ENCODE data around the gene GALE.
"Not testable (repeated sequence)": the region's sequence is repeated elsewhere in the genome, so short reads cannot be mapped to it uniquely, and the experiment has no call there.

GALE gene

DNA sequence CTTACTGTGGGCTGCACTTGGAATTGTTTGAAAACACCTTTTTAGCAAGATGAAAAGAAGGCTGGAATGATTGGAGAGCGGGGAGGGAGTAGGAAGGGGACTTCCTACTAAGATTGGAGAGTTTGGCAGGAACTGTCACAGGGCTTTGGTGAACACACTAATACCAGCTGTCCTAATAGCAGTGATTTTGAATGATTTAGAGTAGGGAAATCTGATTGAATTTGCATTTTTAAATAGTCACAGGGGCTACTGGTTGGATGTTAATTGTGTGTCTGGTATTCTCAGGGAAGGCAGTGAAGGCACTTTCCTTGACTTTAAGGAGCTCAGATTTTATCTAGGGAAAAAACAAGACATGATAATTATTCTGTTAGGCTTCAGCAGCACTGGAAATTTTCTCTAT, 27.2 kb upstream of the GALE start:
- Histone ChIP-seq H3K27ac (ENCODE audit: low read depth in 2 of 2, low read length in 2 of 2) (no peak overlapping the region), H3K9ac (ENCODE audit: low read depth in 1 of 2, low read length in 2 of 2) (no peak overlapping the region), H3K9me3 (ENCODE audit: control insufficient read depth in 2 of 2, low read length in 2 of 2) (no peaks in the 10 kb centered on the region), H3K4me1 (ENCODE audit: control insufficient read depth in 2 of 2, insufficient read depth in 2 of 2, low read length in 2 of 2) (peaks cover 3 to 10% of the 10 kb centered on the region in 2 donors), H3K4me3 (ENCODE audit: low read length in 2 of 2) (no peak overlapping the region), H3K27me3 (ENCODE audit: control insufficient read depth in 2 of 2, insufficient read depth in 2 of 2, low read length in 2 of 2) (no peaks in the 10 kb centered on the region), H3K36me3 (ENCODE audit: control insufficient read depth in 2 of 2, insufficient read depth in 2 of 2, low read length in 2 of 2) (no peaks in the 10 kb centered on the region)

DNA sequence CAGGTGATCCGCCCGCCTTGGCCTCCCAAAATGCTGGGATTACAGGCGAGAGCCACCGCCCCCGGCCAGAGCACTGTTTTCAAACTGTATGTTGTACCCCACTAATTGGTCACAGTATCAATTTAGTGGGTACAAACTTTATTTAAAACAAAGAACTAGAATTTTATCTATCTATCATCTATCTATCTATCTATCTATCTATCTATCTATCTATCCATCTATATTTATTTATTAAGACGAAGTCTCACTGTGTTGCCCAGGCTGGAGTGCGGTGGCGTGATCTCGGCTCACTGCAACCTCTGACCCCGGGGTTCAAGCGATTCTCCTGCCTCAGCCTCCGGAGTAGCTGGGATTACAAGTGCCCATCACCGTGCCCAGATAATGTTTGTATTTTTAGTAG, 26.0 kb upstream of the GALE start:
- H3K9ac ChIP-seq (ENCODE audit: low read depth in 1 of 2, low read length in 2 of 2); H3K27ac ChIP-seq (ENCODE audit: low read depth in 2 of 2, low read length in 2 of 2); H3K4me3 ChIP-seq (ENCODE audit: low read length in 2 of 2); H3K9me3 ChIP-seq (ENCODE audit: control insufficient read depth in 2 of 2, low read length in 2 of 2); H3K27me3 ChIP-seq (ENCODE audit: control insufficient read depth in 2 of 2, insufficient read depth in 2 of 2, low read length in 2 of 2); H3K36me3 ChIP-seq (ENCODE audit: control insufficient read depth in 2 of 2, insufficient read depth in 2 of 2, low read length in 2 of 2): not testable (repeated sequence)
- H3K4me1 ChIP-seq (ENCODE audit: control insufficient read depth in 2 of 2, insufficient read depth in 2 of 2, low read length in 2 of 2), result peaks cover 3 to 10% of the 10 kb centered on the region in 2 donors

DNA sequence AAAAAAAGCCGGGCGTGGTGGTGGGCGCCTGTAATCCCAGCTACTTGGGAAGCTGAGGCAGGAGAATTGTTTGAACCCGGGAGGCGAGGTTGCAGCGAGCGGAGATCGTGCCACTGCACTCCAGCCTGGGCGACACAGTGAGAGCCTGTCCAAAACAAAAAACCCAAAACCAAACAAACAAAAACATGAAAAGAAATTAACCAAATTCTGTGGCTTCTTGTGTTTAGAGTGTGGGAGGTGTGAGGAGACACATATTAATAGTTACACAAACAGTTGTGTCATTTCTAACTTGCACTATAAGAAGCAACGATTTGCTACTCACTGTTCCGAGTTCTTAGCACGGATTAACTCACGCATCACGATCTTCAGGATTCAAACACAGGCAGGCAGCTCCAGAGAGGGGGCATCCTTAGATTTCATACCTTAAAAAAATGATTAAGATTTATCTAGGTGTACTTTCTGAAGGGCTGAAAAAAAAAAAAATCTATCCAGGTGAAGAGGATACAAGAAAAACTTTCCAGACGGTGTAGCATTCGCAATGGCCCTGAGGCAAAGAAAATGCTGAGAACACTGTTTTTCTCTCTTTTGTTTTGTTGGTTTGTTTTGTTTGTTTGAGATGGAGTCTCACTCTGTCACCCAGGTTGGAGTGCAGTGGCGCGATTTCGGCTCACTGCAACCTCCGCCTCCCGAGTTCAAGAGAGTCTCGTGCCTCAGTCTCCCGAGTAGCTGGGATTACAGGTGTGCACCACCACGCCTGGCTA, 25.4 kb upstream of the GALE start:
- Histone ChIP-seq H3K36me3 (ENCODE audit: control insufficient read depth in 2 of 2, insufficient read depth in 2 of 2, low read length in 2 of 2) (no peaks in the 10 kb centered on the region), H3K4me1 (ENCODE audit: control insufficient read depth in 2 of 2, insufficient read depth in 2 of 2, low read length in 2 of 2) (peaks cover 3 to 10% of the 10 kb centered on the region in 2 donors), H3K27me3 (ENCODE audit: control insufficient read depth in 2 of 2, insufficient read depth in 2 of 2, low read length in 2 of 2) (no peaks in the 10 kb centered on the region), H3K9me3 (ENCODE audit: control insufficient read depth in 2 of 2, low read length in 2 of 2) (no peaks in the 10 kb centered on the region), H3K9ac (ENCODE audit: low read depth in 1 of 2, low read length in 2 of 2) (peak overlapping the region; percentile 63 to 99), H3K27ac (ENCODE audit: low read depth in 2 of 2, low read length in 2 of 2) (peak overlapping the region; percentile 90 to 94), H3K4me3 (ENCODE audit: low read length in 2 of 2) (peak overlapping the region; percentile 89 to 98)

DNA sequence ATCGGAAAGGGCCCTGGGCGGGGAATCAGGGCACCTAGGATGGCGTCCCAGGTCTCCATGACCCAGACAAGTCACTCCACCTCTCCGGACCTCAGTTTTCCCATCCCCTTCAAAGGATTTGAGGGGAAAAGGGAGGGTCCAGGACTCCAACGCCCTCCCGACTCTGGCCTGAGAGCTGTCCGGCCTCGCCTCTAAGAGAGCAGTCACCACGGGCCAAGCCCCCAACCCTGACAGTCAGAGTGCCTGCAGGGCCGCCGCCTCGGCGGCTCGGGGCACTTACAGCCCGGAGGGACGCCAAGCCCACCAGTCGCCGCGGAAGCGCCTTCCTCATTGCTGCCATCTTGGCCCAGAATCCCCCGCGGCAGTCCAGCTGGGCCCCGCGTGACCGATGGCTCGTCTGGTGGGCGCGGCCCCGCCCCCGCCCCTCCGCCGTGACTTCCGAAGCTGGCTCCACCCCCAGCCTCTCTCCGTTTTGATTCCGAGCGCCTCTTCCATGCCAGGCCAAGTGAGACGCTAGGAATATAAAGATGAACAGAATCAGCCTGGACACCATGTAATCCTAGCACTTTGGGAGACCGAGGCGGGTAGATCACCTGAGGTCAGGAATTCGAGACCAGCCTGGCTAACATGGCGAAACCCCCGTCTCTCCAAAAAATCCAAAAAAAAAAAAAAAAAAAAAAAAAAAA, 24.7 kb upstream of the GALE start, which contains the start of gene HMGCL:
HMGCL (minus strand) TSS at position 354 of the 686 bp plus-strand sequence; CDS start at position 340, 14 bp downstream.
- Histone ChIP-seq H3K27ac (ENCODE audit: low read depth in 2 of 2, low read length in 2 of 2) (peak within 1 kb of the TSS; percentile 90 to 94), H3K27me3 (ENCODE audit: control insufficient read depth in 2 of 2, insufficient read depth in 2 of 2, low read length in 2 of 2) (no peaks in the 10 kb centered on the region), H3K9me3 (ENCODE audit: control insufficient read depth in 2 of 2, low read length in 2 of 2) (no peaks in the 10 kb centered on the region), H3K9ac (ENCODE audit: low read depth in 1 of 2, low read length in 2 of 2) (peak within 1 kb of the TSS; percentile 99 to 100), H3K4me1 (ENCODE audit: control insufficient read depth in 2 of 2, insufficient read depth in 2 of 2, low read length in 2 of 2) (peaks cover 3 to 10% of the 10 kb centered on the region in 2 donors), H3K4me3 (ENCODE audit: low read length in 2 of 2) (peak within 1 kb of the TSS; percentile 89 to 98), H3K36me3 (ENCODE audit: control insufficient read depth in 2 of 2, insufficient read depth in 2 of 2, low read length in 2 of 2) (peaks cover 0 to 3% of the 10 kb centered on the region in 2 donors)

DNA sequence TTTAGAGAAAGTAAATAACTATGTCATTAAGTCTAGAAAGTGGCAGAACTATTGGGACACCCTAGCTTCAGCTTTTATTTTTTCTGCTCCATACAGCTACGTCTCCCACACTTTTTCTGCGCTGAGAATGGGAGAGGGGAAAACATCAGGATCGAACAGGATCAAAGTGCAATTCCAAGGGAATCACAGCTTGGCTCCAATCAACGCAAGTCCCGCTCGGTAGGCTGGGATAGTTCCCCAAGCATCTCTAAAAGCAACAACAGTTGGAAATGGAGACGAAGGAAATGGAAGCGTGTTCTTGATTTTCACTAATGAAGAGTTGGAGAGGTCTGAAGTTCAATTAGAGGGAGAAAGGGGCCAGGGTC, 24.1 kb upstream of the GALE start:
- Histone ChIP-seq H3K27ac (ENCODE audit: low read depth in 2 of 2, low read length in 2 of 2) (peak overlapping the region; percentile 90 to 94), H3K9me3 (ENCODE audit: control insufficient read depth in 2 of 2, low read length in 2 of 2) (no peaks in the 10 kb centered on the region), H3K36me3 (ENCODE audit: control insufficient read depth in 2 of 2, insufficient read depth in 2 of 2, low read length in 2 of 2) (peaks cover 0 to 4% of the 10 kb centered on the region in 2 donors), H3K27me3 (ENCODE audit: control insufficient read depth in 2 of 2, insufficient read depth in 2 of 2, low read length in 2 of 2) (no peaks in the 10 kb centered on the region), H3K4me3 (ENCODE audit: low read length in 2 of 2) (peak overlapping the region; percentile 89 to 98), H3K9ac (ENCODE audit: low read depth in 1 of 2, low read length in 2 of 2) (peak overlapping the region; percentile 99 to 100), H3K4me1 (ENCODE audit: control insufficient read depth in 2 of 2, insufficient read depth in 2 of 2, low read length in 2 of 2) (peaks cover 3 to 10% of the 10 kb centered on the region in 2 donors)

DNA sequence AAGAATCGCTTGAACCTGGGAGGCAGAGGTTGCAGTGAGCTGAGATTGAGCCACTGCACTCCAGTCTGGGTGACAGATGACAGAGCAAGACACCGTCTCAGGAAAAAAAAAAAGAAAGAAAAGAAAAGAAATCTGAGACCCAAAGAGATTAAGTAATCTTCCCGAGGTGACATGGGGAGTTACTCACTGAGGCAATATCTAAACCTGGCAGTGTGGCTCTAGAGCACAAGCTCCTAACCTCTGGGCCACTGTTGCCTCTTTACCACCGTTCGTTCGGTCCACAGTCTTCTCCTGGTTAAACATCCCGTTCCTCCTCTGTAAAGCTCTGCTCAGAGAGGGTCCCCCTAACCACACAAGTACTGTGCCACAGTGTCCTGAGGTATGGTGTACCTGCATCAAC, 23.2 kb upstream of the GALE start:
- H3K27me3 ChIP-seq (ENCODE audit: control insufficient read depth in 2 of 2, insufficient read depth in 2 of 2, low read length in 2 of 2), result no peaks in the 10 kb centered on the region
- H3K4me1 ChIP-seq (ENCODE audit: control insufficient read depth in 2 of 2, insufficient read depth in 2 of 2, low read length in 2 of 2), result peaks cover 3 to 10% of the 10 kb centered on the region in 2 donors
- H3K9me3 ChIP-seq (ENCODE audit: control insufficient read depth in 2 of 2, low read length in 2 of 2), result no peaks in the 10 kb centered on the region
- peaks cover under 1 to 4% of the 10 kb centered on the region in 2 donors for H3K36me3 ChIP-seq (ENCODE audit: control insufficient read depth in 2 of 2, insufficient read depth in 2 of 2, low read length in 2 of 2)
- no peak overlapping the region for H3K27ac ChIP-seq (ENCODE audit: low read depth in 2 of 2, low read length in 2 of 2)
- no peak overlapping the region for H3K4me3 ChIP-seq (ENCODE audit: low read length in 2 of 2)
- H3K9ac ChIP-seq (ENCODE audit: low read depth in 1 of 2, low read length in 2 of 2), result no peak overlapping the region

DNA sequence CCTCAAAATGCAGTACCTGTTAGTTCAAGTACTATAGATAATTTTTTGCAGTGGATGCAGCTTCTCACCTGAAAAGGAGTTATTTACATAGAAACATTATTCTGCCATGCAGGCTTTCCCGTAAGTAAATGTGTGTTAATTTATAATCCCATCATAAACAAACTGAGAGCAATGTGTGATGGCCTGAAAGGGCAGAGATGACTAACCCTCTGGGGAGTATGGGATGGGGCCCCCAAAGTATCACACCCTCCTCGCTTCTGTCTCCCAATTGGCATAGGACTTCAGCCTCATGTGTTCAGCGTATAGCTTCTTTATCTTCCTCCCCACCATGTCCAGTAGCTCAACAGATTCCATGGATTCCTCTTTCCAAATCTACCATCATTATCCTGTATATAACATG, 17.1 kb upstream of the GALE start:
- Histone ChIP-seq H3K9ac (ENCODE audit: low read depth in 1 of 2, low read length in 2 of 2) (no peak overlapping the region), H3K4me3 (ENCODE audit: low read length in 2 of 2) (no peak overlapping the region), H3K27me3 (ENCODE audit: control insufficient read depth in 2 of 2, insufficient read depth in 2 of 2, low read length in 2 of 2) (no peaks in the 10 kb centered on the region), H3K4me1 (ENCODE audit: control insufficient read depth in 2 of 2, insufficient read depth in 2 of 2, low read length in 2 of 2) (no peaks in the 10 kb centered on the region), H3K9me3 (ENCODE audit: control insufficient read depth in 2 of 2, low read length in 2 of 2) (no peaks in the 10 kb centered on the region), H3K36me3 (ENCODE audit: control insufficient read depth in 2 of 2, insufficient read depth in 2 of 2, low read length in 2 of 2) (peaks cover 35 to 43% of the 10 kb centered on the region in 2 donors), H3K27ac (ENCODE audit: low read depth in 2 of 2, low read length in 2 of 2) (no peak overlapping the region)

DNA sequence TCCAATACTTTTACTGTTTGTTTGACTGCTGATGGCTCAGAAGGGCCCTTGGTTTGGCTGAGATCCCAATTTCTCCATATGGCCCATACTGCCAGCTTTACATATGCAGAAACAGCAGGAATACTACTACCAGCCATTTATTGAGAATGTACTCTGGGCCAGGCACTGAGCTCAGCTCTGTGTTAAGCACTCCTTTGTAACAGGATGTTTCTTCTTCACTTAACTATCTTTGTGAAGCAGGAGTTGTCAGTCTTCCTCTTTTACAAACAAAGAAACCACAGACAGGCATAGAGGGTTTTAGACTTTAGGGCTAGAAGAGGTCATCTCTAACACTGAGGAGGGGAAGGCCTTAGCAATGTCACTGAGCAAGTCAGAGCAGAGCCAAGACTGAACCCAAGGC, 16.4 kb upstream of the GALE start:
- Histone ChIP-seq H3K9ac (ENCODE audit: low read depth in 1 of 2, low read length in 2 of 2) (no peak overlapping the region), H3K27me3 (ENCODE audit: control insufficient read depth in 2 of 2, insufficient read depth in 2 of 2, low read length in 2 of 2) (no peaks in the 10 kb centered on the region), H3K4me1 (ENCODE audit: control insufficient read depth in 2 of 2, insufficient read depth in 2 of 2, low read length in 2 of 2) (no peaks in the 10 kb centered on the region), H3K36me3 (ENCODE audit: control insufficient read depth in 2 of 2, insufficient read depth in 2 of 2, low read length in 2 of 2) (peaks cover 38 to 49% of the 10 kb centered on the region in 2 donors), H3K27ac (ENCODE audit: low read depth in 2 of 2, low read length in 2 of 2) (no peak overlapping the region), H3K9me3 (ENCODE audit: control insufficient read depth in 2 of 2, low read length in 2 of 2) (no peaks in the 10 kb centered on the region), H3K4me3 (ENCODE audit: low read length in 2 of 2) (no peak overlapping the region)

DNA sequence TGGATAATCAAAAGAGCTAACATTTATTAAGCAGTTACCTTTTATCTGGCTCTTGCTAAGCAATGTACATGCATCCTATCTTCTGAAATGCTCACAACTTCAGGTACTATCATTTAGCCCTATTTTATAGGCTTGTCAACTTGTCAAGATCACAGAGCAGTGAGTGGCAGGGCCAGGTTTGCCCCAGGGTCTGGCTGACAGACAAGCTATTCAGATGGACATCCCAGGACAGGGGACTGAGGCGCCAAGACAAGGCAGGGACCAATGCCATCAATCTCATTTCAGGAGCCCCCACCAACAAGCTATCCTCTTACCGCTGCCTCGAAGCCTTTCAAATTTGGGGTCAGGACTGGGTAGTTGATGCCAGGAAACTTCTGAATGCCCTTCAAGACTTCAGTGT, 15.8 kb upstream of the GALE start:
- Histone ChIP-seq H3K9ac (ENCODE audit: low read depth in 1 of 2, low read length in 2 of 2) (no peak overlapping the region), H3K36me3 (ENCODE audit: control insufficient read depth in 2 of 2, insufficient read depth in 2 of 2, low read length in 2 of 2) (peaks cover 38 to 50% of the 10 kb centered on the region in 2 donors), H3K4me3 (ENCODE audit: low read length in 2 of 2) (no peak overlapping the region), H3K4me1 (ENCODE audit: control insufficient read depth in 2 of 2, insufficient read depth in 2 of 2, low read length in 2 of 2) (peaks cover under 1 to 2% of the 10 kb centered on the region in 2 donors), H3K27ac (ENCODE audit: low read depth in 2 of 2, low read length in 2 of 2) (no peak overlapping the region), H3K27me3 (ENCODE audit: control insufficient read depth in 2 of 2, insufficient read depth in 2 of 2, low read length in 2 of 2) (no peaks in the 10 kb centered on the region), H3K9me3 (ENCODE audit: control insufficient read depth in 2 of 2, low read length in 2 of 2) (no peaks in the 10 kb centered on the region)

DNA sequence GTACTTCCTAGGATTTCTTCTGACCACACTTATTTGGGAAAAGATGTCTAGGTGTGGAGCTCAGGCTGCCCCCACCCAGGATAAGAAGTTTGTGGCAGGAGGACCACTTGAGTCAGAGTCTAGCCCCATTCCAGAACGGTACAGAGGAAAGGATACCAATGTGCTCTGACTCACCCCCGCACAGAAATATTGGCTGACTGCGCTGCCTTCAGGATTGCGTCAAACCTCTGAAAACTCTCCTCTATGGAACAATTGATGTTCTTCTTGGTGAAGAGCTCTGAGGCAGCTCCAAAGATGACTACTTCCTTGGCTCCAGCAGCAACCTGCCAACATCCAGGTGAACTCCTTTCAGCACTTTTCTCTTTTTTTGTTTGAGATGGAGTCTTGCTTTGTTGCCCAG, 13.5 kb upstream of the GALE start:
- H3K36me3 ChIP-seq (ENCODE audit: control insufficient read depth in 2 of 2, insufficient read depth in 2 of 2, low read length in 2 of 2), result peaks cover 34 to 50% of the 10 kb centered on the region in 2 donors

More for the DNA sequence above, 13.5 kb upstream of the GALE start:
- Histone ChIP-seq H3K27ac (ENCODE audit: low read depth in 2 of 2, low read length in 2 of 2) (no peak overlapping the region), H3K27me3 (ENCODE audit: control insufficient read depth in 2 of 2, insufficient read depth in 2 of 2, low read length in 2 of 2) (no peaks in the 10 kb centered on the region), H3K9me3 (ENCODE audit: control insufficient read depth in 2 of 2, low read length in 2 of 2) (no peaks in the 10 kb centered on the region), H3K9ac (ENCODE audit: low read depth in 1 of 2, low read length in 2 of 2) (no peak overlapping the region), H3K4me1 (ENCODE audit: control insufficient read depth in 2 of 2, insufficient read depth in 2 of 2, low read length in 2 of 2) (peaks cover 15 to 19% of the 10 kb centered on the region in 2 donors), H3K4me3 (ENCODE audit: low read length in 2 of 2) (no peak overlapping the region)

Data from mucosa of rectum (tissue), 2 donors.